ENCODE measurements around the gene KIF16B. TPM values are rescaled to one million over a fixed set of nuclear protein-coding genes. Genes with fewer than 3 reads are reported as not detected.
A peak's percentile ranks its signal among the peaks of the same experiment; 100 is the strongest.
"Not testable (repeated sequence)": the region's sequence is repeated elsewhere in the genome, so short reads cannot be mapped to it uniquely, and the experiment has no call there.

KIF16B gene
- total RNA-seq, 1 experiment from 2014 or later, result 7.0 TPM

- H3K9me2 ChIP-seq (ENCODE audit: insufficient read depth), result no peaks in the 10 kb centered on the region
- ChIA-PET RAD21 (ENCODE audit: low non-redundant PET in 1 of 2, low total read pairs in 2 of 2, uncharacterized antibody in 2 of 2, unreplicated experiment in 2 of 2) (no interaction called here), CTCF (no interaction called here), POLR2A (no interaction called here)
- no peaks in the 10 kb centered on the region for H3K79me2 ChIP-seq (ENCODE audit: insufficient read depth, low read length)
- H3K4me1 ChIP-seq (ENCODE audit: control insufficient read depth in 1 of 2, insufficient read depth in 2 of 2, low read length in 2 of 2), result 0 out of 4 replicates have a peak, but pooled peaks cover 0 to 3% of the 10 kb centered on the region in 2 experiments
- no peaks in the 10 kb centered on the region for H4K20me1 ChIP-seq (ENCODE audit: insufficient read depth)
- H3K9ac ChIP-seq (ENCODE audit: low read length), result no peak overlapping the region
- H3K27me3 ChIP-seq (ENCODE audit: insufficient read depth, low read length), result peaks cover 15% of the 10 kb centered on the region
- H2AFZ ChIP-seq (ENCODE audit: low read depth, low read length, poor library complexity, severe bottlenecking), result no peak overlapping the region
- no peak overlapping the region for H3K4me3 ChIP-seq (replicated peaks in 1 of 2; ENCODE audit: low read depth in 1 of 2, low read length in 2 of 2)
- ATAC-seq (no peak), DNase-seq (ENCODE audit: low read depth, low spot score) (no peak)
- no TSS peak for BruUV-seq (replicated peaks)
- TF ChIP-seq ATF3 (IDR thresholded peaks at IDR 0.05) (no peak), TCF7L2 (IDR thresholded peaks at IDR 0.05; ENCODE audit: borderline replicate concordance, extremely low read depth, insufficient read depth, insufficient read length) (no peak), SIN3A (IDR thresholded peaks at IDR 0.05; ENCODE audit: low read depth) (no peak), SRF (IDR thresholded peaks at IDR 0.05; ENCODE audit: low read depth) (no peak), SP1 (IDR thresholded peaks at IDR 0.05; ENCODE audit: low read depth) (no peak), YY1 (IDR thresholded peaks at IDR 0.05; ENCODE audit: extremely low read depth, insufficient replicate concordance, low read depth, low read length) (no peak), ZBTB33 (IDR thresholded peaks at IDR 0.05; ENCODE audit: extremely low read depth, insufficient replicate concordance, low read length) (no peak), ZFX (IDR thresholded peaks at IDR 0.05) (no peak), EZH2phosphoT487 (IDR thresholded peaks at IDR 0.05; ENCODE audit: borderline replicate concordance) (no peak), JUND (IDR thresholded peaks at IDR 0.05) (no peak), REST (IDR thresholded peaks at IDR 0.05; ENCODE audit: low read depth) (no peak), EZH2 (IDR thresholded peaks at IDR 0.05) (no peak), EGR1 (IDR thresholded peaks at IDR 0.05; ENCODE audit: low read depth) (no peak), POLR2A (IDR thresholded peaks at IDR 0.05; ENCODE audit: borderline replicate concordance, extremely low read depth, insufficient read depth, insufficient read length) (no peak), ZNF274 (IDR thresholded peaks at IDR 0.05; ENCODE audit: low read depth, low read length) (no peak)
- no peak overlapping the region for H3K27ac ChIP-seq (ENCODE audit: low read depth, low read length)
- H3K36me3 ChIP-seq (ENCODE audit: control insufficient read depth in 1 of 2, insufficient read depth in 2 of 2, low read length in 2 of 2), result no peaks in the 10 kb centered on the region
- no peaks in the 10 kb centered on the region for H3K9me3 ChIP-seq (ENCODE audit: control insufficient read depth in 1 of 2, insufficient read depth in 1 of 2, low read depth in 1 of 2, low read length in 2 of 2)
- no peak overlapping the region for H3K4me2 ChIP-seq (ENCODE audit: low read length)
- intact Hi-C loops (cut with micrococcal nuclease), result no loop called here
Observed at GRCh38 chr20:16596991-16597390, 23.7 kb upstream of the KIF16B start.

- H3K9ac ChIP-seq (ENCODE audit: low read length); H3K4me3 ChIP-seq (replicated peaks in 1 of 2; ENCODE audit: low read depth in 1 of 2, low read length in 2 of 2); DNase-seq (ENCODE audit: low read depth, low spot score); H3K79me2 ChIP-seq (ENCODE audit: insufficient read depth, low read length); H3K9me2 ChIP-seq (ENCODE audit: insufficient read depth); RAD21 ChIA-PET (ENCODE audit: low non-redundant PET in 1 of 2, low total read pairs in 2 of 2, uncharacterized antibody in 2 of 2, unreplicated experiment in 2 of 2); H2AFZ ChIP-seq (ENCODE audit: low read depth, low read length, poor library complexity, severe bottlenecking); H3K4me1 ChIP-seq (ENCODE audit: control insufficient read depth in 1 of 2, insufficient read depth in 2 of 2, low read length in 2 of 2); H3K27ac ChIP-seq (ENCODE audit: low read depth, low read length); H3K36me3 ChIP-seq (ENCODE audit: control insufficient read depth in 1 of 2, insufficient read depth in 2 of 2, low read length in 2 of 2); H4K20me1 ChIP-seq (ENCODE audit: insufficient read depth); BruUV-seq (replicated peaks); H3K9me3 ChIP-seq (ENCODE audit: control insufficient read depth in 1 of 2, insufficient read depth in 1 of 2, low read depth in 1 of 2, low read length in 2 of 2); CTCF ChIA-PET; intact Hi-C loops (cut with micrococcal nuclease); POLR2A ChIA-PET: not testable (repeated sequence)
- ATAC-seq, result peak; percentile 36; the same call in 1 of the 2 replicates
- peaks cover 10% of the 10 kb centered on the region for H3K27me3 ChIP-seq (ENCODE audit: insufficient read depth, low read length)
- H3K4me2 ChIP-seq (ENCODE audit: low read length), result peak overlapping the region; percentile 19; the same call in 1 of the 2 replicates
Observed at GRCh38 chr20:16596404-16596803, 23.2 kb upstream of the KIF16B start.
